CD4-positive, alpha-beta T cell (primary cell): ENCODE results near the gene MYOCD. TPM values are rescaled to one million over a fixed set of nuclear protein-coding genes. Genes with fewer than 3 reads are reported as not detected.

ENCODE experiments used
- ATAC-seq: fragments of 200-7000 bp; cut with Tn5 transposase; one replicate; pipeline ENCODE4 v1.10.0; 2022; ENCODE audit warnings: mild to moderate bottlenecking; ENCODE audit not compliant: poor library complexity
- CTCF ChIA-PET: fragments of 350-600 bp; sonication (Branson Sonifier 250); formaldehyde crosslinking; loops from one replicate; lab custom pipeline; 2021; ENCODE audit warnings: antibody characterized with exemption, inconsistent platforms; lab: Charles Lee
- POLR2A ChIA-PET: fragments of 350-600 bp; sonication (Branson Sonifier 250); formaldehyde crosslinking; loops from one replicate; lab custom pipeline; 2021; ENCODE audit warnings: antibody characterized with exemption, inconsistent platforms; lab: Charles Lee
- DNase-seq, 14 experiments: peaks; one replicate each; pipeline ENCODE4 v3.0.0-alpha.2; 2013 to 2020; ENCODE audit warnings: mixed read lengths in 2 of 14
- H3K27ac ChIP-seq, 2 donors: one replicate each; pipeline versions ENCODE4 v1.5.1 to v1.7.0; 2013; ENCODE audit warnings: low read length in 2 of 2, low read depth in 1 of 2, mild to moderate bottlenecking in 1 of 2
- H3K27me3 ChIP-seq, 2 experiments: 1 replicate in 1 of 2; 2 replicates in 1 of 2; pipeline versions ENCODE4 v1.6.1 to v1.7.0; 2013; ENCODE audit warnings: low read length in 2 of 2, control low read depth in 1 of 2, mild to moderate bottlenecking in 1 of 2, moderate library complexity in 1 of 2; ENCODE audit not compliant: insufficient read depth in 2 of 2, control insufficient read depth in 1 of 2
- H3K36me3 ChIP-seq: one replicate; pipeline ENCODE4 v1.6.1; 2013; ENCODE audit warnings: low read length, control low read depth; ENCODE audit not compliant: insufficient read depth
- H3K4me1 ChIP-seq: one replicate; pipeline ENCODE4 v1.6.1; 2013; ENCODE audit warnings: low read length, control low read depth; ENCODE audit not compliant: insufficient read depth
- H3K4me3 ChIP-seq: one replicate; pipeline ENCODE4 v1.5.1; 2013; ENCODE audit warnings: mild to moderate bottlenecking, low read length, moderate library complexity
- H3K9me3 ChIP-seq, 2 experiments: 1 replicate in 1 of 2; 2 replicates in 1 of 2; pipeline versions ENCODE4 v1.6.1 to v1.7.0; 2013; ENCODE audit warnings: low read length in 2 of 2, mild to moderate bottlenecking in 2 of 2, control low read depth in 1 of 2, moderate library complexity in 1 of 2; ENCODE audit not compliant: control insufficient read depth in 1 of 2, insufficient read depth in 1 of 2
- H3K27ac Mint-ChIP-seq: one replicate; pipeline ENCODE4 v1.8.0; 2020; ENCODE audit warnings: mixed read lengths
- H3K27me3 Mint-ChIP-seq: one replicate; pipeline ENCODE4 v1.8.0; 2021; ENCODE audit warnings: mixed read lengths
- H3K36me3 Mint-ChIP-seq: one replicate; pipeline ENCODE4 v1.8.0; 2021; ENCODE audit warnings: low read depth, mixed read lengths
- H3K4me1 Mint-ChIP-seq: one replicate; pipeline ENCODE4 v1.8.0; 2021; ENCODE audit warnings: low read depth, mixed read lengths
- H3K4me3 Mint-ChIP-seq: one replicate; pipeline ENCODE4 v1.8.0; 2020; ENCODE audit warnings: mild to moderate bottlenecking, mixed read lengths
- H3K9me3 Mint-ChIP-seq: one replicate; pipeline ENCODE4 v1.8.0; 2020; ENCODE audit warnings: mixed read lengths
- intact Hi-C, 2 experiments: fragments of 100-400 bp; cut with DNase I in 1 of 2; cut with micrococcal nuclease in 1 of 2; formaldehyde crosslinking; loops; one replicate each; pipeline versions ENCODE4 v1.15.1 to v1.9.0; 2023 to 2025; cut with DNase I, micrococcal nuclease
- total RNA-seq, 174 experiments: library from RNA in 2 of 174; stranded (reverse) in 2 of 174; gene quantifications; one replicate each; pipeline ENCODE4 v1.2.3 and lab custom pipeline; 2021 to 2026
- TF ChIP-seq, protein P1 (sequence below): fragments of 200-600 bp; IDR thresholded peaks from one replicate; pipeline ENCODE4 v1.8.0; 2022; ENCODE audit warnings: antibody characterized with exemption, mild to moderate bottlenecking

MYOCD gene
- total RNA-seq, 2 experiments from 2014 or later = not detected

GRCh38 chr17:12641084-12641483 lies 24.6 kb upstream of the MYOCD start:
- CTCF ChIA-PET = no interaction called here
- H3K27me3 Mint-ChIP-seq = no peaks in the 10 kb centered on the region

DNA sequence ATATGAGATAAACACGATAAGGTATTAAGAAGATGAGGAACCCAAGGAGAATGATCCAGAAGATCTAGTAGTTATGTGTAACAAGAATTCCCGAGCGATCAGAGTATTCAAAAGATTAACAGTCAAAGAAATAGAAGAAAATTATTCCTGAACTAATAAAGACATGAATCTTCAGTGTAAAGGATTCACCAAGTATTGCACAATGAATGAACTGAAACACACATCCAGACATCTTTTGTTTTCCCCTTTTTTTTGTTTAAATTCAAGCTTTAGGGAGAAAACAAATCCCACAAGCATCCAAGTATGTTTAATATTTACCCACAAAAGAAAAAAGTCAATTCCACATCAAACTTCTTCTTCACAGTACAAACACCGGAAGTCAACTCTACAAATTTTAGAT lies 23.7 kb upstream of the MYOCD start:
- Histone ChIP-seq H3K27ac (no peak overlapping the region), H3K4me3 (no peak overlapping the region), H3K27me3 (no peaks in the 10 kb centered on the region), H3K9me3 (no peaks in the 10 kb centered on the region), H3K4me1 (no peaks in the 10 kb centered on the region), H3K36me3 (no peaks in the 10 kb centered on the region)
- DNase-seq (no peak), ATAC-seq (no peak)
- intact Hi-C loops = no loop called here
- H3K4me1 Mint-ChIP-seq = no peaks in the 10 kb centered on the region
- no peaks in the 10 kb centered on the region for H3K27me3 Mint-ChIP-seq
- no peaks in the 10 kb centered on the region for H3K36me3 Mint-ChIP-seq
- no peak overlapping the region for H3K4me3 Mint-ChIP-seq
- H3K9me3 Mint-ChIP-seq = peaks cover 5% of the 10 kb centered on the region
- ChIA-PET POLR2A (no interaction called here), CTCF (no interaction called here)
- TF ChIP-seq, protein P1, sequence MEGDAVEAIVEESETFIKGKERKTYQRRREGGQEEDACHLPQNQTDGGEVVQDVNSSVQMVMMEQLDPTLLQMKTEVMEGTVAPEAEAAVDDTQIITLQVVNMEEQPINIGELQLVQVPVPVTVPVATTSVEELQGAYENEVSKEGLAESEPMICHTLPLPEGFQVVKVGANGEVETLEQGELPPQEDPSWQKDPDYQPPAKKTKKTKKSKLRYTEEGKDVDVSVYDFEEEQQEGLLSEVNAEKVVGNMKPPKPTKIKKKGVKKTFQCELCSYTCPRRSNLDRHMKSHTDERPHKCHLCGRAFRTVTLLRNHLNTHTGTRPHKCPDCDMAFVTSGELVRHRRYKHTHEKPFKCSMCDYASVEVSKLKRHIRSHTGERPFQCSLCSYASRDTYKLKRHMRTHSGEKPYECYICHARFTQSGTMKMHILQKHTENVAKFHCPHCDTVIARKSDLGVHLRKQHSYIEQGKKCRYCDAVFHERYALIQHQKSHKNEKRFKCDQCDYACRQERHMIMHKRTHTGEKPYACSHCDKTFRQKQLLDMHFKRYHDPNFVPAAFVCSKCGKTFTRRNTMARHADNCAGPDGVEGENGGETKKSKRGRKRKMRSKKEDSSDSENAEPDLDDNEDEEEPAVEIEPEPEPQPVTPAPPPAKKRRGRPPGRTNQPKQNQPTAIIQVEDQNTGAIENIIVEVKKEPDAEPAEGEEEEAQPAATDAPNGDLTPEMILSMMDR = no peak
- H3K27ac Mint-ChIP-seq = no peak overlapping the region

More at GRCh38 chr17:12641084-12641483, 24.6 kb upstream of the MYOCD start:
- ATAC-seq (no peak), DNase-seq (no peak)
- no peaks in the 10 kb centered on the region for H3K9me3 ChIP-seq
- no peaks in the 10 kb centered on the region for H3K4me1 ChIP-seq
- H3K27me3 ChIP-seq = no peaks in the 10 kb centered on the region
- POLR2A ChIA-PET = no interaction called here
- H3K4me3 ChIP-seq = no peak overlapping the region
- intact Hi-C loops = no loop called here
- Mint-ChIP-seq H3K4me3 (no peak overlapping the region), H3K27ac (no peak overlapping the region), H3K4me1 (no peaks in the 10 kb centered on the region), H3K9me3 (peaks cover 5% of the 10 kb centered on the region), H3K36me3 (no peaks in the 10 kb centered on the region)
- H3K27ac ChIP-seq = no peak overlapping the region
- H3K36me3 ChIP-seq = no peaks in the 10 kb centered on the region
- TF ChIP-seq, protein P1 = no peak

- TF ChIP-seq, protein P1 = no peak
- Mint-ChIP-seq H3K27ac (no peak overlapping the region), H3K4me1 (no peaks in the 10 kb centered on the region), H3K27me3 (no peaks in the 10 kb centered on the region), H3K4me3 (no peak overlapping the region), H3K36me3 (no peaks in the 10 kb centered on the region), H3K9me3 (peaks cover 4% of the 10 kb centered on the region)
- peaks cover 0 to 4% of the 10 kb centered on the region in 2 experiments for H3K9me3 ChIP-seq
- no peaks in the 10 kb centered on the region for H3K4me1 ChIP-seq
- no peak for ATAC-seq
- DNase-seq = no peak
- ChIA-PET POLR2A (no interaction called here), CTCF (no interaction called here)
- no peaks in the 10 kb centered on the region for H3K36me3 ChIP-seq
- no peak overlapping the region for H3K4me3 ChIP-seq
- H3K27ac ChIP-seq = no peak overlapping the region
- intact Hi-C loops = no loop called here
- no peaks in the 10 kb centered on the region for H3K27me3 ChIP-seq
Observed at GRCh38 chr17:12643822-12644221, 21.9 kb upstream of the MYOCD start.
